ENCODE results near the gene PTPRU.
A peak's percentile ranks its signal among the peaks of the same experiment; 100 is the strongest.
"Not testable (repeated sequence)": the region's sequence is repeated elsewhere in the genome, so short reads cannot be mapped to it uniquely, and the experiment has no call there.

PTPRU gene

GRCh38 chr1:29290414-29290985 is 54.2 kb downstream of the PTPRU start:
- DNase-seq (ENCODE audit: low spot score) = no peak

- no peak for DNase-seq (ENCODE audit: low spot score)
Observed at GRCh38 chr1:29291756-29292155, 55.4 kb downstream of the PTPRU start.

- DNase-seq (ENCODE audit: low spot score) = no peak
Observed at GRCh38 chr1:29292344-29292743, 56.0 kb downstream of the PTPRU start.

- DNase-seq (ENCODE audit: low spot score) = no peak
Observed at GRCh38 chr1:29297450-29297849, 61.1 kb downstream of the PTPRU start.

GRCh38 chr1:29298246-29298645 is 61.9 kb downstream of the PTPRU start:
- no peak for DNase-seq (ENCODE audit: low spot score)

- no peak for DNase-seq (ENCODE audit: low spot score)
Observed at GRCh38 chr1:29299446-29299845, 63.1 kb downstream of the PTPRU start.

GRCh38 chr1:29301732-29302131 is 65.4 kb downstream of the PTPRU start:
- DNase-seq (ENCODE audit: low spot score) = not testable (repeated sequence)

GRCh38 chr1:29303201-29304024 is 67.1 kb downstream of the PTPRU start:
- DNase-seq (ENCODE audit: low spot score) = no peak

- no peak for DNase-seq (ENCODE audit: low spot score)
Observed at GRCh38 chr1:29304025-29304684, 67.8 kb downstream of the PTPRU start.

- no peak for DNase-seq (ENCODE audit: low spot score)
Observed at GRCh38 chr1:29305943-29306342, 69.6 kb downstream of the PTPRU start.

- peak; percentile 73 for DNase-seq (ENCODE audit: low spot score)
Observed at GRCh38 chr1:29306471-29307140, 70.3 kb downstream of the PTPRU start.

- DNase-seq (ENCODE audit: low spot score) = no peak
Observed at GRCh38 chr1:29309075-29309474, 72.8 kb downstream of the PTPRU start.

- DNase-seq (ENCODE audit: low spot score) = no peak
Observed at GRCh38 chr1:29309621-29310020, 73.3 kb downstream of the PTPRU start.

- peak; percentile 59 for DNase-seq (ENCODE audit: low spot score)
Observed at GRCh38 chr1:29310616-29311180, 74.4 kb downstream of the PTPRU start.

GRCh38 chr1:29311352-29312030 is 75.2 kb downstream of the PTPRU start:
- DNase-seq (ENCODE audit: low spot score) = no peak

- DNase-seq (ENCODE audit: low spot score) = no peak
Observed at GRCh38 chr1:29312469-29313461, 76.4 kb downstream of the PTPRU start.

GRCh38 chr1:29314685-29315084 is 78.4 kb downstream of the PTPRU start:
- DNase-seq (ENCODE audit: low spot score) = not testable (repeated sequence)

GRCh38 chr1:29315262-29315661 is 78.9 kb downstream of the PTPRU start:
- DNase-seq (ENCODE audit: low spot score) = no peak

- no peak for DNase-seq (ENCODE audit: low spot score)
Observed at GRCh38 chr1:29315876-29316275, 79.6 kb downstream of the PTPRU start.

Measured in cerebellar cortex (tissue), 1 donor.